Naive B cell (primary cell): ENCODE results near the gene CPXM1. TPM values are rescaled to one million over a fixed set of nuclear protein-coding genes. Genes with fewer than 3 reads are reported as not detected.

ENCODE experiments used
- ATAC-seq, 2 donors: fragments of 150-1000 bp; cut with Tn5 transposase; 2 replicates each; pipeline ENCODE4 v1.10.0; 2021; ENCODE audit warnings: low read depth in 2 of 2, mild to moderate bottlenecking in 2 of 2, moderate library complexity in 2 of 2
- DNase-seq: peaks from one replicate; pipeline ENCODE4 v3.0.0; 2022
- H3K27ac Mint-ChIP-seq, 6 donors: one replicate each; pipeline ENCODE4 v1.8.0; 2020 to 2022; ENCODE audit warnings: mild to moderate bottlenecking in 6 of 6, mixed read lengths in 6 of 6, moderate library complexity in 5 of 6, inconsistent platforms in 2 of 6
- H3K27me3 Mint-ChIP-seq, 3 donors: one replicate each; pipeline ENCODE4 v1.8.0; 2021 to 2022; ENCODE audit warnings: mixed read lengths in 3 of 3, mild to moderate bottlenecking in 1 of 3
- H3K36me3 Mint-ChIP-seq, 2 donors: one replicate each; pipeline ENCODE4 v1.8.0; 2020 to 2022; ENCODE audit warnings: mixed read lengths in 2 of 2, inconsistent platforms in 1 of 2, mild to moderate bottlenecking in 1 of 2
- H3K4me1 Mint-ChIP-seq, 3 donors: one replicate each; pipeline ENCODE4 v1.8.0; 2020 to 2022; ENCODE audit warnings: mixed read lengths in 3 of 3, inconsistent platforms in 1 of 3, mild to moderate bottlenecking in 1 of 3, moderate library complexity in 1 of 3
- H3K4me3 Mint-ChIP-seq, 8 donors: one replicate each; pipeline ENCODE4 v1.8.0; 2020 to 2022; ENCODE audit warnings: mild to moderate bottlenecking in 8 of 8, mixed read lengths in 8 of 8, moderate library complexity in 8 of 8, inconsistent platforms in 2 of 8
- H3K9me3 Mint-ChIP-seq, 7 donors: one replicate each; pipeline ENCODE4 v1.8.0; 2020 to 2022; ENCODE audit warnings: mixed read lengths in 7 of 7, mild to moderate bottlenecking in 5 of 7, inconsistent platforms in 2 of 7, moderate library complexity in 1 of 7
- polyA plus RNA-seq, 6 donors: library from polyadenylated mRNA; unstranded; fragments of 300-500 nt; fragmentation: Illumina TruSeq; gene quantifications; one replicate each; pipeline ENCODE4 v1.2.3, GENCODE V29; 2021; ENCODE audit warnings: low read depth in 6 of 6

Gene CPXM1
- polyA plus RNA-seq, 6 donors from 2014 or later = not detected

DNA sequence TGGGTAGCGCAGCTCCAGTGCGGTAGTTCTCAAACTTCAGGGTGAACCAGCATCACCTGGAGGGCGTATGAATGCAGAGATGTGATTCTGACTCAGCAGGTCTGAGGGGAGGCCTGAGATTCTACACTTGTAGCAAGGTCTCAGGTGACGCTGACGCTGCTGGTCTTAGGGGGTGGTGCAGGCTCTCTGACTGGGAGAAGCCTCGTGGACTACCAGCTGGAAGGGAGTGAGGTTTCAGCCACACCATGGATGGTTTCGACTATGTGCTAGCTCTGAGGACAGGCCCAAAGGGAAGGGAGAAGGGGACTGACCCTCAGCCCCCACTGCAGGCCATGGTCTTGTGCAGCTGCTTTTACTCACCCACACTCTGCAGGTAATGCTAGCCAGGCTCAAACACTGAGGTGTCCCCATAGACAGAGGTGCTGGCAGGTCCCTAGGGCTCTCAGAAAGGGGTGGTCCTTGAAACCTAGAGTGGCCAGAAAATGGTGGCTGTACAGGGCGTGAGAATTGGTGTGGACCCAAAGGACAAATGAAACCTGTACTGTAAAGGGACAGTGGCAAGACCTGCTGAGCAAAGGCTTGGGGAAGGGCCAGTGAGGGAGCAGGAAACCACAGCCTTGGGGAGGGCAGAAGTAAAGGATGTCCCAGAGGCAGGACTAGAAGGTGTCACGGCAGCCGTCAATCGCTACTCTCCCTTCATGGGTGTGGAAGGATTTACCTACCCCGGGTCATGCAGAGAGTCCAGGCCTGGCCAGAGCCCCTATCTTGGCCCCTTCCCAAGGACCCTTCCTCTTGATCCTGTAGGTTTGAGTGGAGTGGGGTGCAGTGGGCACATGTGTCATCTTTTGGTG is 55.1 kb downstream of the CPXM1 start:
- no peak for ATAC-seq
- Mint-ChIP-seq H3K9me3 (peaks cover 0 to 2% (median 0%) of the 10 kb centered on the region in 7 donors), H3K27me3 (peaks cover 23 to 75% (median 45%) of the 10 kb centered on the region in 3 donors), H3K36me3 (no peaks in the 10 kb centered on the region), H3K27ac (no peak overlapping the region), H3K4me1 (peaks cover 9 to 12% (median 10%) of the 10 kb centered on the region in 3 donors), H3K4me3 (no peak overlapping the region)
- no peak for DNase-seq

Other genes with a start within 250 kb of the CPXM1 start
- gene NOP56, start 148.0 kb downstream of the CPXM1 start, polyA plus RNA-seq = 100 to 1,000 TPM in 3 of 6 donors, 10 to 100 TPM in 3; 67.7 to 115 (median 95.8) TPM
- 100 to 1,000 TPM; 110 to 149 (median 128) TPM for gene IDH3B, start 136.4 kb downstream of the CPXM1 start, polyA plus RNA-seq
- gene EBF4, start 107.8 kb downstream of the CPXM1 start, polyA plus RNA-seq = under 1 TPM in 1 of 6 donors, not detected in 5; 0.28 TPM
- gene C20orf141, start 14.4 kb upstream of the CPXM1 start, polyA plus RNA-seq = not detected
- gene TMEM239, start 15.7 kb upstream of the CPXM1 start, polyA plus RNA-seq = not detected
- gene PCED1A, start 40.0 kb upstream of the CPXM1 start, polyA plus RNA-seq = 10 to 100 TPM; 16.6 to 38.4 (median 22.5) TPM
- gene VPS16, start 40.1 kb upstream of the CPXM1 start, polyA plus RNA-seq = 10 to 100 TPM; 23.2 to 36.6 (median 29.1) TPM
- 10 to 100 TPM; 22.9 to 50.9 (median 31.6) TPM for gene PTPRA, start 72.9 kb upstream of the CPXM1 start, polyA plus RNA-seq
- gene GNRH2, start 243.0 kb upstream of the CPXM1 start, polyA plus RNA-seq = not detected
- 10 to 100 TPM; 64.0 to 94.6 (median 79.8) TPM for gene MRPS26, start 245.4 kb upstream of the CPXM1 start, polyA plus RNA-seq